Activated CD8-positive, alpha-beta memory T cell treated with anti-CD3 and anti-CD28 coated beads, Interleukin-2, amount 50 U/mL, for 1 hour (primary cell): ENCODE results near the gene PROSER3.
A peak's percentile ranks its signal among the peaks of the same experiment; 100 is the strongest.
"Not testable (repeated sequence)": the region's sequence is repeated elsewhere in the genome, so short reads cannot be mapped to it uniquely, and the experiment has no call there.

Source experiments
- DNase-seq: peaks from one replicate; pipeline ENCODE4 v3.0.0-alpha.2; 2020; ENCODE audit errors: extremely low read depth

PROSER3 gene

GRCh38 chr19:35754370-35755130, 3.4 kb upstream of the PROSER3 start:
- DNase-seq: no peak

DNA sequence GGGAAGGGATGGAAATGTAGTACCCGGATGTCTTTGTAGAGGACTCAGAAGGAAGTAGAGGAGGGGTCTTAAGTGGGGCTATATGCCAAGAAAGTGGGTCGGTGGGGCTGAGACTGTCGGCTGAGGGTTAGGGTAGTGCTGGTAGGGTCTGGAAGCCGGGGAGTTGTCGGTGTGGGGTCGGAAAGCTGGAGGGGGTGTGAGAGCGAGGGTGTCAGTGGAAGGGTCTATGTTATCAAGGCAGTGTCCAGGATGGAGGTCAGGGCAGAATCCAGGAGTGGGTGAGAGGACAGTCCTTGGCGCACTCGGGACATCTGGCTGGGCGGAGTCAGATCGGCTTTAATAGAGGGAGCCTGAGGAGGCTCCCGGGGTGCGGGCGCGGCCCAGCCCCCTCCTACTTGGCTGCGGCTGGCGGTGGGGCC, 2.8 kb upstream of the PROSER3 start:
- no peak for DNase-seq

DNA sequence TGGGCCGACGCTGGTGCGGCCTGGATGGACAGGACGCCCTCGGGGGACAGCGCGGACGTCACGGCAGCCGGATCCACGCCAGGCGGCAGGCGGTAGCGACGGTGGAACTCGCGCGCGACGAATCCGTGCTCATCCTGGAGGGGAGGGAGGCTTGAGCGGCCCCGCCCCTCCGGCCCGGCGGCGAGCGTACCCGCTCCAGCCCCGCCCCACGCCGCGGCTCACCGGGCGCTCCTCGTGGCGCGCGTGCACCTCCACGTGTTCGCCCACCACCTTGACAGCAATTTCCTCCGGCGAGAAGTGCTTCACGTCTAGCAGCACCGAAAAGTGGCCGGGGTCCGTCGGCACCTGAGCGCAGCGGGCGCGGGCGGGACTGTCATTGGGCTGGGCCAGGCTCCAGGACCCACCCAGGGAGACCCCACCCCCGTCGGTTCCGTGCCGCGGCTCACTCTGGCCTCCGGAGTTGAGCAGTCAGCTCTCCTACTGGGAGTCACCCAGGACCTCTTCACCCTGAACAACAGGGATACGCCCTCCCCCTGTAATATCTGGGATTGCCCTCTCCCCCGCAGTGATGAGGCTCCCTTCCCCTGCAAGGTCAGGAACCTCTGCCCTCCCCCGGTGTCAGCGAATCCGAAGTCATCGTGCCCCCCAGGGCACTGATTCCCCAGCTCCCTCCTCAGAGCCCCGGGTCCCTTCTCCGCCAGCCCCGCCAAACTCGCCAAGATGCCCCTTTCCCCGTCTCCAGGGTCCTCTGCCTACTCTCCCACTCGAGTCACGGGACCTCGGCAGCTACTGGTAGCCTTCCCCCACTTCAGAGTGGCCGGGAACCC, 2.2 kb upstream of the PROSER3 start:
- DNase-seq: no peak

- no peak for DNase-seq
These were observed 1.4 kb upstream of the PROSER3 start, which contains the start of gene HSPB6 for GRCh38 chr19:35756377-35757230. Gene HSPB6 (minus strand): TSS chr19:35757029. CDS start chr19:35757008, 21 bp downstream.

GRCh38 chr19:35757231-35757748, 686 bp upstream of the PROSER3 start:
- DNase-seq: no peak

DNA sequence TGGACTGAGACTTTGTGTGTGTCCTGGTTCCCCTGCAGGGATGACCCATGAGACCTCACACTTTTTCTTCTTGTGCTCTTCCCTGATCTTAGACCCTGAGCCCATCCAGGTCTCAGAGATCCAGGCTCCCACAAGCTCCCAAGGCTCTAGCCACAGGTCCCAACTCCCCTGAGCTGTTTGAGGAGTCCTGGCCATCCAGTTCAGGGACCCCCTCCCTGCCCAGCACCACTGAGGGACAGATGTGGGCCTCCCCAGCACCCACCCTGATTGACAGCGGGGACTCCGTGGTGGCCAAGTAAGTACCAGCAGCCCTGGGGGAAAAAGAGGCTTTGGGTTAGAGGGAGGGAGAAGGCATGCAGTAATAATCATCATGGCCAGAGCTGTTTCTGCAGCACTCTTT, 1.7 kb downstream of the PROSER3 start:
- no peak for DNase-seq

GRCh38 chr19:35760711-35761349, 2.9 kb downstream of the PROSER3 start:
- DNase-seq: no peak

- DNase-seq: no peak
These were observed 6.7 kb downstream of the PROSER3 start for GRCh38 chr19:35764432-35765315.

- no peak for DNase-seq
These were observed 8.7 kb downstream of the PROSER3 start for GRCh38 chr19:35766571-35767104.

- DNase-seq: no peak
These were observed 9.5 kb downstream of the PROSER3 start for GRCh38 chr19:35767288-35768081.

GRCh38 chr19:35768082-35768421, 10.1 kb downstream of the PROSER3 start:
- DNase-seq: no peak

DNA sequence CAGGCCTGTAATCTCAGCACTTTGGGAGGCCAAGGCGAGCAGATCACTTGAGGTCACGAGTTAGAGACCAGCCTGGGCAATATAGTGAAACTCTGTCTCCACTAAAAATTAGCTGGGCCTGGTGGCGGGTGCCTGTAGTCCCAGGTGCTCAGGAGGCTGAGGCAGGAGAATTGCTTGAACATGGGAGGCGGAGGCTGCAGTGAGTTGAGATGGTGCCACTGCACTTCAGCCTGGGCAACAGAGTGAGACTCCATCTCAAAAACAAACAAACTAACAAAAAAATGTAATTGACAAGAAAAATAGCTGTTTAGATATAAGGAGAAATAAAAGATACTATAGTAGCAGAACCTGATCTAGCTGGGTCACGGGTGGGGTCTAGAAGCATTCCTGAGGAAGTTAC, 14.4 kb downstream of the PROSER3 start:
- DNase-seq: not testable (repeated sequence)

DNA sequence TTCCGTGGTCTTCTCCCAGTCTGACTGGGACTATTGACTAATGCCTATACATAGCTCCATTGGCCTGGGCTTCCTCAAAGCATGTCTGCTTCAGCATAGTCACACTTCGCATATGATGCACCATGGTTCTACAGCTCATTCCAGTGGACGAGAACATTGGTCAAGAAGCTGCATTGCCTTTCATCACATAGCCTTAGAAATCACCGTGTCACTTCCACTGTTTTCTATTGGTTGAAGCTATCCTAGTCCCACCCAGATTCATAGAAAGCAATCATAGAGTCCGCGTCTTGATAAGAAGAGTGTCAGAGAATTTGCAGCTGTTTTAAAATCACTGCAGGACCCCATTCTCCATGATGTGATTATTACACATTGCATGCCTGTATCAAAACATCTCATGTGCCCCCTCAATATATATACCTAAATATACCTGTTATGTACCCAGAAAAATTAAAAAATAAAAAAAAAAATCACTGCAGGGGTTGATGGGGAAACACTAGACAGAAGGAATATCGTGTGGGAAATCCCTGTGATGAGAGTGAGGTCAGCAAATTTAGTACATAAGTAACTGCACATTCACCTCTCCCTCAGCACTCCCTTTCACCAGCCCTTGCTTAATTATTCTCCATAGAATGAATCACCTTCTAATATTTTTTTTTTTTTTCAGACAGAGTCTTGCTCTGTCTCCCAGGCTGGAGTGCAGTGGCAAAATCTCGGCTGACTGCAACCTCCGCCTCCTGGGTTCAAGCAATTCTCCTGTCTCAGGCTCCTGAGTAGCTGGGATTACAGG, 15.2 kb downstream of the PROSER3 start:
- no peak for DNase-seq

DNA sequence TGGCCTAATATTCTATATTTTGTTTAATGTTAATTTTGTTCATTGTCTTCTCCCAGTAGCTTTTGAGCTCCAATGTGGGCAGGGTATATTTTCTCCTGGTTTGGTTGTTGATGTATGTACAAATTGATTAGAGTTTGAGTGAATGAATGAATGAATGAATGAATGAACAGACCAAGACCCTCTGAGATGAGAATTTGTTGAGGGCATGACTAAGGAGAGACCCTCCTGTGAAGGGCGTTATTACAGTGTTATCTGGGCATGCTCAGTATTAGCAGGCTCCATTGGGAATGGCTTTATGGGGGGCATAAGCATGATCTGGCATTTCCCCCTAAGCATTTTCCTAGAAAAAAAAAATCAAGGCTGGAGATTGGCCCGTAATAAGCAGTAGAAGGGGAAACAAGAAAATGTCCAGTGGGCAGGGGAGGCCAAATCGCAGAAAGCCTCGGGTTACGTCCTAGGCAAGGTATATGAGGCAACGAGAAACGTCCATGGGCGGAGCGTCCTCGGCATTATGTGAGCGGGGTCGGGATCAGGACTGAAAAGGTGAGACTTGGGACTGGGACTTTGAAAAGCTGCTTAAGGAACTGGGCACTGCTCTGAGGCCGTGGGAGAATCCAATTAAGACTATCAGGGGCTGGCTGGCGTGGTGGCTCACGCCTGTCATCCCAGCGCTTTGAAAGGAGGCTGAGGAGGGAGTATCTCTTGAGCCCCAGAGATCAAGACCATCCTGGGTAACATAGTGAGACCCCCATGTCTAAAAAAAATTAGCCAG, 16.5 kb downstream of the PROSER3 start:
- no peak for DNase-seq

- no peak for DNase-seq
These were observed 17.0 kb downstream of the PROSER3 start for GRCh38 chr19:35775046-35775297.

- peak; percentile 98 for DNase-seq
These were observed 17.5 kb downstream of the PROSER3 start, which contains the start of gene ARHGAP33 for GRCh38 chr19:35775298-35776101. Gene ARHGAP33 (plus strand): TSS chr19:35775564. CDS start chr19:35775659, 95 bp downstream.
